HEK293 (cell line): ENCODE measurements around the gene UPP2.

Source experiments
- CTCF ChIA-PET: fragments of 350-600 bp; formaldehyde crosslinking; extraction: SDS; loops from one replicate; lab custom pipeline; 2021; ENCODE audit warnings: antibody characterized with exemption; lab: Yijun Ruan, JAX
- POLR2A ChIA-PET: fragments of 300-600 bp; formaldehyde crosslinking; extraction: SDS; loops from one replicate; lab custom pipeline; 2020; ENCODE audit warnings: antibody characterized with exemption, inconsistent platforms; lab: Yijun Ruan, JAX
- H3K27ac ChIP-seq: fragments of 200-500 bp; sonication (Bioruptor generic); 2 replicates; pipeline ENCODE4 v1.5.1; 2014; ENCODE audit warnings: low read depth, low read length, control low read depth, inconsistent platforms; ENCODE audit errors: extremely low read depth
- H3K36me3 ChIP-seq, 2 experiments: fragments of 200-500 bp in 1 of 2; sonication (Bioruptor generic) in 1 of 2; 1 replicate in 1 of 2; 2 replicates in 1 of 2; pipeline ENCODE4 v1.5.1; 2014 to 2017; ENCODE audit warnings: inconsistent platforms in 2 of 2, low read length in 2 of 2; ENCODE audit not compliant: control insufficient read depth in 2 of 2, insufficient read depth in 1 of 2
- H3K4me1 ChIP-seq: fragments of 200-500 bp; sonication (Bioruptor generic); 2 replicates; pipeline ENCODE4 v1.5.1; 2014; ENCODE audit warnings: mild to moderate bottlenecking, low read length, inconsistent platforms; ENCODE audit not compliant: control insufficient read depth, insufficient read depth
- H3K4me3 ChIP-seq: 2 replicates; pipeline ENCODE4 v1.5.1; 2011; ENCODE audit warnings: low read depth, mild to moderate bottlenecking, control low read depth, low read length, moderate library complexity
- H3K9me3 ChIP-seq: fragments of 200-500 bp; sonication (Bioruptor generic); 2 replicates; pipeline ENCODE4 v1.5.1; 2014; ENCODE audit warnings: low read depth, low read length, inconsistent platforms; ENCODE audit not compliant: control insufficient read depth, insufficient read depth
- BCL11B ChIP-seq: fragments of 450-650 bp; formaldehyde crosslinking; IDR thresholded peaks from 2 replicates; pipeline ENCODE4 v1.5.1; 2016; ENCODE audit warnings: low read depth, missing biosample characterization, missing genetic modification characterization
- GLIS2 ChIP-seq: fragments of 450-650 bp; formaldehyde crosslinking; IDR thresholded peaks from 2 replicates; pipeline ENCODE4 v1.5.1; 2016; ENCODE audit warnings: missing biosample characterization, missing genetic modification characterization
- OSR2 ChIP-seq: fragments of 450-650 bp; formaldehyde crosslinking; IDR thresholded peaks from 2 replicates; pipeline ENCODE4 v1.5.1; 2016; ENCODE audit warnings: missing biosample characterization, missing genetic modification characterization
- ZBTB7A ChIP-seq: fragments of 450-650 bp; formaldehyde crosslinking; IDR thresholded peaks from 2 replicates; pipeline ENCODE4 v1.5.1; 2016; ENCODE audit warnings: low read depth, missing biosample characterization, missing genetic modification characterization
- ZNF133 ChIP-seq: fragments of 450-650 bp; formaldehyde crosslinking; IDR thresholded peaks from 2 replicates; pipeline ENCODE4 v1.5.1; 2016; ENCODE audit warnings: missing biosample characterization, missing genetic modification characterization
- ZNF146 ChIP-seq: fragments of 450-650 bp; formaldehyde crosslinking; IDR thresholded peaks from 2 replicates; pipeline ENCODE4 v1.5.1; 2016; ENCODE audit warnings: missing biosample characterization, missing genetic modification characterization
- ZNF211 ChIP-seq: fragments of 450-650 bp; formaldehyde crosslinking; IDR thresholded peaks from 2 replicates; pipeline ENCODE4 v1.5.1; 2016; ENCODE audit warnings: low read depth, missing biosample characterization, missing genetic modification characterization
- ZNF335 ChIP-seq: fragments of 450-650 bp; formaldehyde crosslinking; conservative IDR thresholded peaks from 2 replicates; pipeline ENCODE4 v1.5.1; 2016; ENCODE audit warnings: missing biosample characterization, missing genetic modification characterization
- ZNF341 ChIP-seq: fragments of 450-650 bp; formaldehyde crosslinking; IDR thresholded peaks from 2 replicates; pipeline ENCODE4; 2016; ENCODE audit warnings: low read depth, missing biosample characterization, missing genetic modification characterization
- ZNF354C ChIP-seq: fragments of 450-650 bp; formaldehyde crosslinking; IDR thresholded peaks from 2 replicates; pipeline ENCODE4 v1.5.1; 2016; ENCODE audit warnings: missing biosample characterization, missing genetic modification characterization, low read depth, borderline replicate concordance
- ZNF510 ChIP-seq: fragments of 450-650 bp; formaldehyde crosslinking; IDR thresholded peaks from 2 replicates; pipeline ENCODE4 v1.5.1; 2018; ENCODE audit warnings: mild to moderate bottlenecking, missing genetic modification characterization, missing biosample characterization; ENCODE audit not compliant: insufficient replicate concordance
- ZNF514 ChIP-seq: fragments of 450-650 bp; formaldehyde crosslinking; IDR thresholded peaks from 2 replicates; pipeline ENCODE4 v1.5.1; 2016; ENCODE audit warnings: missing biosample characterization, missing genetic modification characterization
- ZNF558 ChIP-seq: fragments of 450-650 bp; formaldehyde crosslinking; IDR thresholded peaks from 2 replicates; pipeline ENCODE4 v1.5.1; 2016; ENCODE audit warnings: missing biosample characterization, missing genetic modification characterization
- ZNF629 ChIP-seq: fragments of 450-650 bp; formaldehyde crosslinking; IDR thresholded peaks from 2 replicates; pipeline ENCODE4 v1.5.1; 2017; ENCODE audit warnings: missing biosample characterization, missing genetic modification characterization
- ZNF664 ChIP-seq: fragments of 450-650 bp; formaldehyde crosslinking; IDR thresholded peaks from 2 replicates; pipeline ENCODE4 v1.5.1; 2016; ENCODE audit warnings: missing biosample characterization, missing genetic modification characterization
- ZNF677 ChIP-seq: fragments of 450-650 bp; IDR thresholded peaks from 2 replicates; pipeline ENCODE4 v1.5.0; 2018; ENCODE audit warnings: missing biosample characterization, mild to moderate bottlenecking, missing genetic modification characterization, moderate library complexity
- ZNF777 ChIP-seq: fragments of 450-650 bp; formaldehyde crosslinking; IDR thresholded peaks from 2 replicates; pipeline ENCODE4 v1.5.1; 2017; ENCODE audit warnings: missing biosample characterization, missing genetic modification characterization, borderline replicate concordance
- ZNF785 ChIP-seq: fragments of 450-650 bp; formaldehyde crosslinking; IDR thresholded peaks from 2 replicates; pipeline ENCODE4 v1.5.1; 2016; ENCODE audit warnings: missing biosample characterization, missing genetic modification characterization
- ZNF791 ChIP-seq: fragments of 450-650 bp; formaldehyde crosslinking; IDR thresholded peaks from 2 replicates; pipeline ENCODE4 v1.5.1; 2016; ENCODE audit warnings: missing biosample characterization, missing genetic modification characterization
- ZNF830 ChIP-seq: fragments of 450-650 bp; IDR thresholded peaks from 2 replicates; pipeline ENCODE4 v1.5.0; 2018; ENCODE audit warnings: missing biosample characterization, missing genetic modification characterization, low read depth, mild to moderate bottlenecking, moderate library complexity
- ZNF837 ChIP-seq: fragments of 450-650 bp; formaldehyde crosslinking; IDR thresholded peaks from 2 replicates; pipeline ENCODE4 v1.5.1; 2016; ENCODE audit warnings: missing biosample characterization, missing genetic modification characterization
- TF ChIP-seq, protein P1 (sequence below): fragments of 450-650 bp; formaldehyde crosslinking; IDR thresholded peaks from 2 replicates; pipeline ENCODE4 v1.5.1; 2016; ENCODE audit warnings: missing biosample characterization, missing genetic modification characterization
- TF ChIP-seq, protein P2 (sequence below): fragments of 450-650 bp; formaldehyde crosslinking; IDR thresholded peaks from 2 replicates; pipeline ENCODE4 v1.5.1; 2016; ENCODE audit warnings: missing biosample characterization, missing genetic modification characterization

Gene UPP2

DNA sequence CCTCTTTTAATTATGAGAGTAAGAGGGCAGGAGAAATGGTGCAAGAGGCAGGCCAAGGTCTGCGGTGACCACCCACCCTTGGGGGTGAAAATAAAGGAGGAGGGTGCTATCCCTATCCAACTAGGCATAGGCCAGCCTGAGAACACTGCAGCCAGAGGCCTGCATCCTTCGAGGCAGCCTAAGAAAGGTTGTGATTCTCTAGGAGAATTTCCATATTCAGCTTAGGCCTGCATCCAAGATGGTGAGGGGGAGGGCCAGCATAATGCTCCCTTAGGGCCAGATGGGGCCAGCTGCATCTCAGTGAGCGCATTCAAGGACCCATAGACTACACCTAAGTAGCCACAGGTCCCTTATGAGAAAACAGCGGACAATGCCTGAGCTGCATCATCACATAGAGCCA is 3.5 kb upstream of the UPP2 start:
- Histone ChIP-seq H3K27ac (no peak overlapping the region), H3K9me3 (no peaks in the 10 kb centered on the region), H3K36me3 (no peaks in the 10 kb centered on the region), H3K4me1 (no peaks in the 10 kb centered on the region), H3K4me3 (no peak overlapping the region)
- TF ChIP-seq ZNF777 (no peak), ZNF354C (tag by site-specific recombination) (no peak), ZNF558 (tag by site-specific recombination) (no peak), ZNF830 (tag by site-specific recombination) (no peak), ZNF785 (tag by site-specific recombination) (no peak), ZNF629 (no peak), ZNF677 (tag by site-specific recombination) (no peak), ZNF133 (no peak)
- TF ChIP-seq, protein P1, sequence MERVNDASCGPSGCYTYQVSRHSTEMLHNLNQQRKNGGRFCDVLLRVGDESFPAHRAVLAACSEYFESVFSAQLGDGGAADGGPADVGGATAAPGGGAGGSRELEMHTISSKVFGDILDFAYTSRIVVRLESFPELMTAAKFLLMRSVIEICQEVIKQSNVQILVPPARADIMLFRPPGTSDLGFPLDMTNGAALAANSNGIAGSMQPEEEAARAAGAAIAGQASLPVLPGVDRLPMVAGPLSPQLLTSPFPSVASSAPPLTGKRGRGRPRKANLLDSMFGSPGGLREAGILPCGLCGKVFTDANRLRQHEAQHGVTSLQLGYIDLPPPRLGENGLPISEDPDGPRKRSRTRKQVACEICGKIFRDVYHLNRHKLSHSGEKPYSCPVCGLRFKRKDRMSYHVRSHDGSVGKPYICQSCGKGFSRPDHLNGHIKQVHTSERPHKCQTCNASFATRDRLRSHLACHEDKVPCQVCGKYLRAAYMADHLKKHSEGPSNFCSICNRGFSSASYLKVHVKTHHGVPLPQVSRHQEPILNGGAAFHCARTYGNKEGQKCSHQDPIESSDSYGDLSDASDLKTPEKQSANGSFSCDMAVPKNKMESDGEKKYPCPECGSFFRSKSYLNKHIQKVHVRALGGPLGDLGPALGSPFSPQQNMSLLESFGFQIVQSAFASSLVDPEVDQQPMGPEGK = no peak
- POLR2A ChIA-PET = no interaction called here
- CTCF ChIA-PET = no interaction called here

DNA sequence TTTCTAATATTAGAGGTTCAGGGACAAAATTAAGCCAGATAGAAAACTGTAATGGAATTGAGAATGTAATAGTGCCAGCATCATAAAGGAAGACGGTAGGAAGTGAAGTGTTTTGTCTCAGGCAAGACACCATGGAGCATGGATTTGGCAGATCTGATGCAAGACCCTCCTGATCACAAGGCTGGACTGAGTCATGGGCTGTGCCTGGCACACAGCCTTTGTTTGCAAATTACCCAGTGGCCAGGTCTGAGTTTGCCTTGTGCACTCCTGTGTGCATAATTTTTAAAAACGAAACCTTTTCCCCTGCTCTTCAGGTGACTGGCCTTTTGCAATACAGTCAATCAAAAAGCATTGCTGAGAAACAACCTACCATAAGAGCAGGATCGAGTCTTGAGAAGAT is 2.0 kb upstream of the UPP2 start:
- H3K4me3 ChIP-seq = no peak overlapping the region
- H3K4me1 ChIP-seq = no peaks in the 10 kb centered on the region
- H3K27ac ChIP-seq = no peak overlapping the region
- POLR2A ChIA-PET = no interaction called here
- no peak for TF ChIP-seq ZNF791 (tag by site-specific recombination)
- TF ChIP-seq ZBTB7A (tag by site-specific recombination) = no peak
- TF ChIP-seq BCL11B (tag by site-specific recombination) = no peak
- TF ChIP-seq ZNF335 (tag by site-specific recombination) = peak; percentile 40
- CTCF ChIA-PET = no interaction called here
- no peaks in the 10 kb centered on the region for H3K9me3 ChIP-seq
- no peaks in the 10 kb centered on the region for H3K36me3 ChIP-seq

DNA sequence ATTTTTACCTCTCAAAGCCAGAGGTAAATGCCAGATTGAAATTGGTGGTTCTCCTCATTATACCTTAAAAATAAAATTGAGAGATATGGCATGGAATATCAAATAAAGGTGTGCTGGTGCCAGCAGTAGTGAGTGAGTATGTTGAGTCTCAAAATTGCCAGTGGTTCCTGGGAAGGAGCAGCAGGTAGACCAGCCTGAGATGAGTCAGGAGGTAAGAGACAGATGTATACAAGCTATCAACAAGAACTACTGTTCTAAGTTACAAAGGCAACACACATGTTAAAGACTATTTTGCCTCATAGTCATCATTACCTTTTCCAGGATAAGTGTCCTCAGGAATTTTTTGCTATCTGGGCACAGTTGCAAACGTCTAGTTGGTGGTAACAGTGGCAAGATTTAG is 1.3 kb upstream of the UPP2 start:
- no peak overlapping the region for H3K4me3 ChIP-seq
- TF ChIP-seq ZNF664 (no peak), ZNF341 (tag by site-specific recombination) (no peak), ZNF211 (tag by site-specific recombination) (no peak), OSR2 (no peak), ZNF146 (no peak), ZNF514 (tag by site-specific recombination) (no peak), ZNF837 (tag by site-specific recombination) (no peak), GLIS2 (tag by site-specific recombination) (no peak), ZNF510 (no peak)
- TF ChIP-seq, protein P2, sequence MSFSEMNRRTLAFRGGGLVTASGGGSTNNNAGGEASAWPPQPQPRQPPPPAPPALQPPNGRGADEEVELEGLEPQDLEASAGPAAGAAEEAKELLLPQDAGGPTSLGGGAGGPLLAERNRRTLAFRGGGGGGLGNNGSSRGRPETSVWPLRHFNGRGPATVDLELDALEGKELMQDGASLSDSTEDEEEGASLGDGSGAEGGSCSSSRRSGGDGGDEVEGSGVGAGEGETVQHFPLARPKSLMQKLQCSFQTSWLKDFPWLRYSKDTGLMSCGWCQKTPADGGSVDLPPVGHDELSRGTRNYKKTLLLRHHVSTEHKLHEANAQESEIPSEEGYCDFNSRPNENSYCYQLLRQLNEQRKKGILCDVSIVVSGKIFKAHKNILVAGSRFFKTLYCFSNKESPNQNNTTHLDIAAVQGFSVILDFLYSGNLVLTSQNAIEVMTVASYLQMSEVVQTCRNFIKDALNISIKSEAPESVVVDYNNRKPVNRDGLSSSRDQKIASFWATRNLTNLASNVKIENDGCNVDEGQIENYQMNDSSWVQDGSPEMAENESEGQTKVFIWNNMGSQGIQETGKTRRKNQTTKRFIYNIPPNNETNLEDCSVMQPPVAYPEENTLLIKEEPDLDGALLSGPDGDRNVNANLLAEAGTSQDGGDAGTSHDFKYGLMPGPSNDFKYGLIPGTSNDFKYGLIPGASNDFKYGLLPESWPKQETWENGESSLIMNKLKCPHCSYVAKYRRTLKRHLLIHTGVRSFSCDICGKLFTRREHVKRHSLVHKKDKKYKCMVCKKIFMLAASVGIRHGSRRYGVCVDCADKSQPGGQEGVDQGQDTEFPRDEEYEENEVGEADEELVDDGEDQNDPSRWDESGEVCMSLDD (tag by site-specific recombination) = no peak
- CTCF ChIA-PET = no interaction called here
- H3K4me1 ChIP-seq = no peaks in the 10 kb centered on the region
- POLR2A ChIA-PET = no interaction called here
- H3K36me3 ChIP-seq = no peaks in the 10 kb centered on the region
- H3K27ac ChIP-seq = no peak overlapping the region
- no peaks in the 10 kb centered on the region for H3K9me3 ChIP-seq
